GM18951 (cell line): ENCODE measurements around the gene MED19.
"Not testable (repeated sequence)": the region's sequence is repeated elsewhere in the genome, so short reads cannot be mapped to it uniquely, and the experiment has no call there.

ENCODE experiments used
- POLR2A ChIP-seq: IDR thresholded peaks from 4 replicates; pipeline ENCODE4 v1.6.1; 2011; ENCODE audit warnings: mild to moderate bottlenecking; ENCODE audit not compliant: insufficient read length, insufficient read depth; ENCODE audit errors: extremely low read depth
- in situ Hi-C: fragments of 300-500 bp; cut with MboI; formaldehyde crosslinking; loops from one replicate; pipeline ENCODE4 v1.12.0; 2022; ENCODE audit warnings: low sequenced_read_pairs, mixed read lengths, inconsistent platforms; ENCODE audit not compliant: unreplicated experiment

MED19 gene

GRCh38 chr11:57729479-57729878 is 17.5 kb upstream of the MED19 start:
- no peak for TF ChIP-seq POLR2A
- in situ Hi-C loops, result no loop called here

GRCh38 chr11:57728829-57729228 is 16.8 kb upstream of the MED19 start:
- in situ Hi-C loops, result no loop called here

GRCh38 chr11:57727185-57727584 is 15.2 kb upstream of the MED19 start:
- in situ Hi-C loops, result no loop called here

More at GRCh38 chr11:57728829-57729228, 16.8 kb upstream of the MED19 start:
- no peak for TF ChIP-seq POLR2A

GRCh38 chr11:57716726-57717125 is 4.7 kb upstream of the MED19 start:
- in situ Hi-C loops, result not testable (repeated sequence)

More at GRCh38 chr11:57727185-57727584, 15.2 kb upstream of the MED19 start:
- TF ChIP-seq POLR2A, result no peak

GRCh38 chr11:57713835-57714234 is 1.8 kb upstream of the MED19 start:
- TF ChIP-seq POLR2A, result no peak
- in situ Hi-C loops, result no loop called here

GRCh38 chr11:57712256-57713150 is 488 bp upstream of the MED19 start, which contains the start of gene TMX2:
TSS of gene TMX2 (plus strand) at chr11:57712593. CDS start at chr11:57712619, 26 bp downstream.
- in situ Hi-C loops, result no loop called here
- peak; percentile 73 for TF ChIP-seq POLR2A

GRCh38 chr11:57709802-57710367 is 2.1 kb downstream of the MED19 start:
- TF ChIP-seq POLR2A, result no peak
- in situ Hi-C loops, result no loop called here

GRCh38 chr11:57705432-57705831 is 6.6 kb downstream of the MED19 start:
- in situ Hi-C loops, result not testable (repeated sequence)

GRCh38 chr11:57704932-57705331 is 7.1 kb downstream of the MED19 start:
- in situ Hi-C loops, result no loop called here
- TF ChIP-seq POLR2A, result no peak

- no peak for TF ChIP-seq POLR2A
Observed at GRCh38 chr11:57703341-57703740, 8.7 kb downstream of the MED19 start.

GRCh38 chr11:57700425-57700824 is 11.6 kb downstream of the MED19 start:
- TF ChIP-seq POLR2A, result no peak

More at GRCh38 chr11:57703341-57703740, 8.7 kb downstream of the MED19 start:
- in situ Hi-C loops, result no loop called here

GRCh38 chr11:57699813-57700212 is 12.2 kb downstream of the MED19 start:
- TF ChIP-seq POLR2A, result no peak
- in situ Hi-C loops, result no loop called here

More at GRCh38 chr11:57700425-57700824, 11.6 kb downstream of the MED19 start:
- in situ Hi-C loops, result no loop called here

- no peak for TF ChIP-seq POLR2A
- in situ Hi-C loops, result no loop called here
Observed at GRCh38 chr11:57698843-57699365, 13.1 kb downstream of the MED19 start.

GRCh38 chr11:57690474-57690873 is 21.5 kb downstream of the MED19 start:
- in situ Hi-C loops, result not testable (repeated sequence)

- in situ Hi-C loops, result no loop called here
Observed at GRCh38 chr11:57681168-57681567, 30.8 kb downstream of the MED19 start.

More at GRCh38 chr11:57681168-57681567, 30.8 kb downstream of the MED19 start:
- TF ChIP-seq POLR2A, result no peak
